MM.1S (cell line): Measurements from ENCODE around the gene RASL11B.

Experiments
- DNase-seq: peaks from one replicate; pipeline ENCODE4 v3.0.0-alpha.2; 2015
- H2AFZ ChIP-seq: fragments of 300-600 bp; sonication (generic); 2 replicates; pipeline ENCODE4 v1.6.0; 2016; ENCODE audit warnings: antibody characterized with exemption, low read length
- H3F3A ChIP-seq: fragments of 300-600 bp; sonication (generic); 2 replicates; pipeline ENCODE4 v1.6.1; 2016; ENCODE audit warnings: mild to moderate bottlenecking, antibody characterized with exemption, low read length, moderate library complexity, mixed read lengths; ENCODE audit not compliant: insufficient read depth
- H3K27ac ChIP-seq: fragments of 300-600 bp; sonication (generic); 2 replicates; pipeline ENCODE4 v1.5.1; 2016; ENCODE audit warnings: mild to moderate bottlenecking, low read length
- H3K27me3 ChIP-seq: fragments of 300-600 bp; sonication (generic); replicated peaks from 2 replicates; pipeline ENCODE4 v1.6.0; 2016; ENCODE audit warnings: low read length; ENCODE audit not compliant: insufficient read depth
- H3K36me3 ChIP-seq: fragments of 300-600 bp; sonication (generic); replicated peaks from 2 replicates; pipeline ENCODE4 v1.6.1; 2016; ENCODE audit warnings: mild to moderate bottlenecking, low read length, mixed read lengths; ENCODE audit not compliant: insufficient read depth
- H3K4me1 ChIP-seq: fragments of 300-600 bp; sonication (generic); 2 replicates; pipeline ENCODE4 v1.6.1; 2016; ENCODE audit warnings: low read length, mixed read lengths
- H3K4me2 ChIP-seq: fragments of 300-600 bp; sonication (generic); 2 replicates; pipeline ENCODE4 v1.6.0; 2016; ENCODE audit warnings: low read depth, low read length
- H3K4me3 ChIP-seq: fragments of 300-600 bp; sonication (generic); 2 replicates; pipeline ENCODE4 v1.5.1; 2016; ENCODE audit warnings: low read length, mixed read lengths
- H3K79me2 ChIP-seq: fragments of 300-600 bp; sonication (generic); 2 replicates; pipeline ENCODE4 v1.6.1; 2016; ENCODE audit warnings: mixed run types, low read length, mixed read lengths
- H3K9ac ChIP-seq: fragments of 300-600 bp; sonication (generic); 2 replicates; pipeline ENCODE4 v1.6.1; 2016; ENCODE audit warnings: low read length, mixed read lengths
- H3K9me2 ChIP-seq: fragments of 300-600 bp; sonication (generic); replicated peaks from 2 replicates; pipeline ENCODE4 v1.6.1; 2016; ENCODE audit warnings: mild to moderate bottlenecking, low read length, mixed read lengths; ENCODE audit not compliant: insufficient read depth
- H3K9me3 ChIP-seq: fragments of 300-600 bp; sonication (generic); replicated peaks from 2 replicates; pipeline ENCODE4 v1.6.1; 2016; ENCODE audit warnings: mild to moderate bottlenecking, low read length, mixed read lengths; ENCODE audit not compliant: insufficient read depth
- H4K20me1 ChIP-seq: fragments of 300-600 bp; sonication (generic); 2 replicates; pipeline ENCODE4 v1.6.1; 2016; ENCODE audit warnings: mild to moderate bottlenecking, low read length, moderate library complexity, mixed read lengths; ENCODE audit not compliant: insufficient read depth
- EZH2 ChIP-seq: fragments of 300-600 bp; sonication (generic); optimal IDR thresholded peaks from 2 replicates; pipeline ENCODE3; 2017; ENCODE audit warnings: low read depth, mild to moderate bottlenecking, antibody characterized with exemption, low read length, mixed read lengths
- EZH2phosphoT487 ChIP-seq: fragments of 300-600 bp; sonication (generic); IDR thresholded peaks from 2 replicates; pipeline ENCODE4 v1.6.1; 2018; ENCODE audit warnings: antibody characterized with exemption, low read length
- TF ChIP-seq, protein P1 (sequence below): fragments of 300-600 bp; sonication (generic); IDR thresholded peaks from 2 replicates; pipeline ENCODE4 v1.5.1; 2016; ENCODE audit warnings: antibody characterized with exemption, low read length, mixed read lengths

The RASL11B gene

GRCh38 chr4:52876069-52876468 lies 14.0 kb downstream of the RASL11B start:
- no peaks in the 10 kb centered on the region for H3K9me3 ChIP-seq
- no peaks in the 10 kb centered on the region for H4K20me1 ChIP-seq
- no peak overlapping the region for H2AFZ ChIP-seq
- no peak overlapping the region for H3K4me2 ChIP-seq
- TF ChIP-seq EZH2 (no peak), EZH2phosphoT487 (no peak)
- TF ChIP-seq, protein P1, sequence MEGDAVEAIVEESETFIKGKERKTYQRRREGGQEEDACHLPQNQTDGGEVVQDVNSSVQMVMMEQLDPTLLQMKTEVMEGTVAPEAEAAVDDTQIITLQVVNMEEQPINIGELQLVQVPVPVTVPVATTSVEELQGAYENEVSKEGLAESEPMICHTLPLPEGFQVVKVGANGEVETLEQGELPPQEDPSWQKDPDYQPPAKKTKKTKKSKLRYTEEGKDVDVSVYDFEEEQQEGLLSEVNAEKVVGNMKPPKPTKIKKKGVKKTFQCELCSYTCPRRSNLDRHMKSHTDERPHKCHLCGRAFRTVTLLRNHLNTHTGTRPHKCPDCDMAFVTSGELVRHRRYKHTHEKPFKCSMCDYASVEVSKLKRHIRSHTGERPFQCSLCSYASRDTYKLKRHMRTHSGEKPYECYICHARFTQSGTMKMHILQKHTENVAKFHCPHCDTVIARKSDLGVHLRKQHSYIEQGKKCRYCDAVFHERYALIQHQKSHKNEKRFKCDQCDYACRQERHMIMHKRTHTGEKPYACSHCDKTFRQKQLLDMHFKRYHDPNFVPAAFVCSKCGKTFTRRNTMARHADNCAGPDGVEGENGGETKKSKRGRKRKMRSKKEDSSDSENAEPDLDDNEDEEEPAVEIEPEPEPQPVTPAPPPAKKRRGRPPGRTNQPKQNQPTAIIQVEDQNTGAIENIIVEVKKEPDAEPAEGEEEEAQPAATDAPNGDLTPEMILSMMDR, result no peak
- H3K27me3 ChIP-seq, result no peaks in the 10 kb centered on the region
- H3F3A ChIP-seq, result no peaks in the 10 kb centered on the region
- no peaks in the 10 kb centered on the region for H3K9me2 ChIP-seq
- no peaks in the 10 kb centered on the region for H3K4me1 ChIP-seq
- H3K36me3 ChIP-seq, result no peaks in the 10 kb centered on the region
- H3K9ac ChIP-seq, result no peak overlapping the region
- no peak overlapping the region for H3K4me3 ChIP-seq
- no peaks in the 10 kb centered on the region for H3K79me2 ChIP-seq
- no peak for DNase-seq
- no peak overlapping the region for H3K27ac ChIP-seq

- H3K4me3 ChIP-seq, result no peak overlapping the region
- H2AFZ ChIP-seq, result no peak overlapping the region
- no peaks in the 10 kb centered on the region for H3K9me2 ChIP-seq
- no peaks in the 10 kb centered on the region for H3K36me3 ChIP-seq
- DNase-seq, result no peak
- H3K27ac ChIP-seq, result no peak overlapping the region
- no peaks in the 10 kb centered on the region for H3K27me3 ChIP-seq
- no peaks in the 10 kb centered on the region for H4K20me1 ChIP-seq
- no peaks in the 10 kb centered on the region for H3F3A ChIP-seq
- H3K4me1 ChIP-seq, result no peaks in the 10 kb centered on the region
- H3K9ac ChIP-seq, result no peak overlapping the region
- no peaks in the 10 kb centered on the region for H3K79me2 ChIP-seq
- H3K4me2 ChIP-seq, result no peak overlapping the region
- TF ChIP-seq EZH2phosphoT487, result no peak
- TF ChIP-seq EZH2, result no peak
- TF ChIP-seq, protein P1, result no peak
- no peaks in the 10 kb centered on the region for H3K9me3 ChIP-seq
Observed at GRCh38 chr4:52877036-52877435, 14.9 kb downstream of the RASL11B start.

GRCh38 chr4:52877694-52878093 lies 15.6 kb downstream of the RASL11B start:
- Histone ChIP-seq H3K27ac (no peak overlapping the region), H3K4me1 (no peaks in the 10 kb centered on the region), H3K9ac (no peak overlapping the region), H3K4me3 (no peak overlapping the region), H3K9me2 (no peaks in the 10 kb centered on the region), H3K36me3 (no peaks in the 10 kb centered on the region), H3K79me2 (no peaks in the 10 kb centered on the region), H3K4me2 (no peak overlapping the region), H4K20me1 (no peaks in the 10 kb centered on the region), H3K9me3 (no peaks in the 10 kb centered on the region), H2AFZ (no peak overlapping the region), H3K27me3 (no peaks in the 10 kb centered on the region), H3F3A (no peaks in the 10 kb centered on the region)
- no peak for DNase-seq
- no peak for TF ChIP-seq EZH2
- no peak for TF ChIP-seq EZH2phosphoT487
- TF ChIP-seq, protein P1, result no peak
